HG03039 (cell line): ENCODE data around the gene KCNH4.
"Not testable (repeated sequence)": the region's sequence is repeated elsewhere in the genome, so short reads cannot be mapped to it uniquely, and the experiment has no call there.

Experiments
- ATAC-seq: cut with Tn5 transposase; IDR thresholded peaks from one replicate; pipeline ENCODE4 v1.9.1; 2021; ENCODE audit warnings: mild to moderate bottlenecking, moderate library complexity; ENCODE audit not compliant: unreplicated experiment

Gene KCNH4

DNA sequence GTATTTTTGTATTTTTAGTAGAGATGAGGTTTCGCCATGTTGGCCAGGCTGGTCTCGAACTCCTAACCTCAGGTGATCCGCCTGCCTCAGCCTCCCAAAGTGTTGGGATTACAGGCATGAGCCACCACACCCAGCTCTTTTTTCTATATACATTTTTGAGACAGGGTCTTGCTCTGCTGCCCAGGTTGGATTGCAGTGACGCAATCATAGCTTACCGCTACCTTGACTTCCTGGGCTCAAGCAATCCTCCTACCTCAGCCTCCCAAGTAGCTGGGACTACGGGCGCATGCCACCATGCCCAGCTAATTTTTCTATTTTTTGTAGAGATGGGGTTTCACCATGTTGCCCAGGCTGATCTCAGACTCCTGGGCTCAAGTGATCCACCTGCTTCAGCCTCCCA, 40.3 kb downstream of the KCNH4 start:
- ATAC-seq = not testable (repeated sequence)

DNA sequence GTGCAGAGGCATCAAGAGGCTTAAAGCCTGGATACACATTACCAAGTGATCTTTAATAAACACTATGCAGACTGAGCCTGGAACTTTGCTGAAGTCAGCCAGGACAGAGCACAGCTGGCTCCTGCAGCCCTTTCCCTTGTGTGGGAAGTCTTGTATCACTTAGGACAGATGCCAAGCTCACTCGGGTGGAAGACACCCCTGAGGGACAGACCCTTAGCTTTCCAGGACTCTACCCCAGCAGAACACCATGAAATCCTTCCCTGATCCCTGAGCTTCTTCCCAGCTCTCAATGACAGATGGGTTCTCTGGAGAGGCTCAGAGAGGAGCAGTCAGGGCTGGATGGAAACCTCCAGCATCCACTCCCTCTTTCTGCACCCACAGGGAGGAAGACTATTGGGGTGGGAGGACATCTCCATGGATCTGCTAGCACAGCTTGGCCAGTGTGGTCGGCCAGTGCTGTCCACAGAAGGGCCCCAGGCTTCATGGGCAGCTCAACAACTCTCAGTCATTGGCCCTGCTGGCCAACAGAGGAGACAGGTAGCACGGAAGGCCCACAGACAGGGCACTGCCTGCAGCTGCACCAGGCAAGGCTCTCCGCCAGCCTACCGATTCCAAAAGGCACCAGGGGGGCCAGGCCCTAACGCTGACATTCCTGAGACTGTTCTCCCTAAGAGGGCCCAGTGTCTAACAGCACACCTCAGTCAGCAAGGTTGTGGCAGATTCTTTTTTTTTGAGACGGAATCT, 42.0 kb downstream of the KCNH4 start:
- ATAC-seq = no peak

DNA sequence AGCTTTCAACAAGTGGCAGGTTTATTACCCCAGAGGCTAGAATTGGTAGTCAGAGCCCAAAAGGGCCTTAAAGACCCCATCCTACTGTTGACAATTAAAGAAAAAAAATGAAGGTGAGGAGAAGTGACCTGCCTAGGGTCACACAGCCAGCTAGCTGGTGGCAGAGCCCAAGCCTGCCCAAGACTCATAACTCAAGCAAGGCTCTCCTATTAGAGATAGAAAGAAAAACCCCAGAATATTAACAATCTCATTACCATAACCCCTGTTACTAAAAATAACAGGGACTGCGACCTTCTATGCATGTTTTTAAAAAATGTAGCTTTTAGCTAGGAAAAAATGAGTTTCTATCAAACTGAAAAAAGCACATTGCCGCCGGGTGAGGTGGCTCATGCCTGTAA, 44.3 kb downstream of the KCNH4 start:
- no peak for ATAC-seq

DNA sequence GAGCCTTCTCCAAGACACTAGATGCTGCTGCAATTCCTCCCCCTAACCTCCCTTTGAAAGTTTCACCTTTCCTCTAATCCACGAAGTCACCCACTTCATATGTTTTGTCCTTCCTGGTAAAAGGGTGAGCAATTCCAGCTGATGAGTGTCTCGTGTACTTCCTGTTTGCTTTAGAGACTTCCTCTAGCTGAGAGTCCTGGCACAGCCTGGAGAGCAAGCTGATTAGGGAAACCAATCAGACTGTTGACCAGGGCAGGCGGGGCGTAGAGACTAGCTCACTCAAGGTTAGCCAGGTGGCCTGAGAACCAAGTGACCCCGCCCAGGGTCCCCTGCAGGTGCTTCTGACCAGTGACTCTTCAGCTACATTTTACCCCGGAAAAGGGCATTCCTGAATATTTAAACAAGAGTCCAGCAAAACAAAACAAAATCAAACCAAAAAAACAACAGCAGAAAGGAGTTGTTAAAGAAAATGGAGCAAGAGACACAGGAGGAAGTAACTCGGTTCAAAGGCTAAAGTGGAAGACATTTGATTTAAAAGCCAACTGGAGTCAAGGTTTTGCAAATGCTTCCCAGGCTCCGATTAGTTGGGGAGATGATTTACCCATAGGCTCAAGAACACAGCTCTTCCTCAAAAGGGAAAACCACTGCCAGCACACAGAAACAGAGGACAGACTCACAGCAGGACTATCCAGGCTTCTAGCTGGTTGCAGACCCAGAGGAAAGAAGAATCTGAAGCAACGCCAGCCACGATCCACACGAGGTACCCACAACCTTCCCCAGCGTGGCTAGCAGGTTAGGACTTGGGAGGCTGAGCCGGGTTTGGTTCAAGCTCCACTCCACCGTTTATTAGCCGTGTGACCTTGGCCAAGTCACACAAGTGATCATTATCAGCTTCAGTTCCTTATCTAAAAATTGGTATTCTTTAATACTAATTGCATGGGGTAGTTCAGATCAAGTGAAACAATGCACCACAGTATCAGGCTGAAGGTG, 45.0 kb downstream of the KCNH4 start:
- no peak for ATAC-seq

DNA sequence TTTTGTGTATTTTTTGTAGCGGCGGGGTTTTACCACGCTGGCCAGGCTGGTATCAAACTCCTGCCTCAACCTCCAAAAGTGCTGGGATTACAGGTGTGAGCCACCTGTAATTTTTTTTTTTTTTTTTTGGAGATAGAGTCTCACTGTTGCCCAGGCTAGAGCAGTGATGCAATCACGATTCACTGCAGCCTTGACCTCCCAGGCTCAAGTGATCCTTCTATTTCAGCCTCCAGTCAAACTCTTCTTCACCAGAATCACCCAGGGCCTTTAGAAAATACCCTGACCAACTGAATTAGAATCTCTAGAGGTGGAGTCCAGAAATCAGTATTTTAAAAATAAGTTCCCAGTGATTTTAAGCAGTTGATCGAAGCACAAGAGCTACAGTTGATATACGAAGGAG, 45.8 kb downstream of the KCNH4 start:
- ATAC-seq = no peak

DNA sequence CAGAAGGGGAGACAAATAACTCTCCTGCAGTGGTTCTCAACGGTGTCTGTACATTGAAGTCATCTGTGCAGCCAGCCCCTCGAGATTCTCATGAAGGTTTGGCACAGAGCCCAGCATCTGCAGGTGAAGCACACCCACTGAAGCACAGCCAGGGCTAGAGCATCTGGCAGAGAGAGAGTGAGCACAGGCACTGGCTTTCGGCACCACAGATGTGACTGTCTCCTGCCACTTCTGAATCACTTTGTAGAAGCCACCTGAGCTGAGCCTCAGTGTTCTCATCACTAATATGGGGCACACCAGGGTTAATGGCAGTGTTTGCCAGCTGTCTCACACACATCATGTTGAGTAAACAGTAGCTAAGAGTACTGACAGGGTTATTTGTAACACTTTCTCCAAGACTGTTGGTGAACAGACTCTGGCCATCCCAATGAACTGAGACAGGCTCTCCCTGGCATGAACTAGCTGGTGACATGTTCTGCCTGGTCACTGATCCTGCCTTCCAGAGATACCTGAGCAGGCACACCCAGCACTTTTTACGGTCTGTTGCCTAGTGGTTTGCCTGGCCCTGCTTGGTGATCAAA, 47.4 kb downstream of the KCNH4 start:
- ATAC-seq = no peak

DNA sequence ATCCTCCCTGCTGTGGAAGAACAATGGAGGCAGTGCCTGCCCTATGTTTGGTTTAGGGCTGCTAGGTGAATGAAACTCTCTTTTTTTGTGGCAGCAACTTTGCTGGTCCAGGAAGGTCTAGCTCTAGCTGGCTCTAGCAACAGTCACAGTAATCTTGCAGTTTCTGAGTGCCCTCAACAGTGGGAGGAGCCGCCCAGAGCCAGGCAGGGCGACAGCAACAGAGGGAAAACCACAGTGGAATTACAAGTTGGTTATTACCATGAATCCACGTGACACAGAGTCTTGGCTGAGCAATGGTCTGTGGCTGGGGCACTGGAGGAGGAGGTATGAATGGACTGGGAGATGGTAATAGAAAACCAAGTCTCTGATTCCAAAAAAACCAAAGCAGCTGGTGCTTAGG, 48.0 kb downstream of the KCNH4 start:
- no peak for ATAC-seq

DNA sequence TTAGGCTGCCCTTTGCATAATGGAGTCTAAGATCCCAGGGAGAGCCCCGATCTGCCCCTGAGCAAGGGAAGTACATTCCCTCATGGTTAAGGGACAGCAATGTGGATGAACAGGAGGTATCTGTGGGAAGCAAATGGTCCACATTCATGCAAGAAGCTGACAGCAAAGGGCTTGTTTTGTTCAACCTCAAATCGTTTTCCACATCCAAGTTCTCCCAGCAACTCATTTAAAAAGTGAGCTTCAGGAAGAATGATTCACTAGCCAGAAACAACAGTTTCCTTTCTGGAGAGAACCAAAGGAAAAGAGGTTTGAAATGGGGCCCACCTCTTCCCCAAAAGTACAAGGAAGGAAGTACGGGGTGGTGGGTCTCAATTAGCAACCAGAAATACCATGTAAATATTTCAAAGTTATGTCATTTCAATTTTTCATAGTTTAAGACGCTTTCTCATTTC, 48.9 kb downstream of the KCNH4 start:
- no peak for ATAC-seq

DNA sequence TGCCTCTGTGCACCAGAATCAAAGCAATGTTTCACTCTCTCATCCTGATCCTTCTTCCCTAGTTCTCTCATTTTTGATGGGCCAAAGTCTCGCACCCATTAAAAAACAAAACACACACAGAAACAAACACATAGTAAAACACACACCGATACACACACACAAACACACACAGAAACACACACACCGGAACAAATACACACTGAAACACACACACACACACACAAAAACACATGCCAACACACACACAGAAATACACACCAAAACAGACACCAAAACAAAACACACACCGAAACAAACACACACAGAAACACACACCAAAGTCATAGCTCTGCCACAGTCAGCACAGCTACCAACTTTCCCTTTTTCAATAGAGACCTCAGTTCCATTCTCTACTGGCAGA, 49.7 kb downstream of the KCNH4 start:
- ATAC-seq = no peak

DNA sequence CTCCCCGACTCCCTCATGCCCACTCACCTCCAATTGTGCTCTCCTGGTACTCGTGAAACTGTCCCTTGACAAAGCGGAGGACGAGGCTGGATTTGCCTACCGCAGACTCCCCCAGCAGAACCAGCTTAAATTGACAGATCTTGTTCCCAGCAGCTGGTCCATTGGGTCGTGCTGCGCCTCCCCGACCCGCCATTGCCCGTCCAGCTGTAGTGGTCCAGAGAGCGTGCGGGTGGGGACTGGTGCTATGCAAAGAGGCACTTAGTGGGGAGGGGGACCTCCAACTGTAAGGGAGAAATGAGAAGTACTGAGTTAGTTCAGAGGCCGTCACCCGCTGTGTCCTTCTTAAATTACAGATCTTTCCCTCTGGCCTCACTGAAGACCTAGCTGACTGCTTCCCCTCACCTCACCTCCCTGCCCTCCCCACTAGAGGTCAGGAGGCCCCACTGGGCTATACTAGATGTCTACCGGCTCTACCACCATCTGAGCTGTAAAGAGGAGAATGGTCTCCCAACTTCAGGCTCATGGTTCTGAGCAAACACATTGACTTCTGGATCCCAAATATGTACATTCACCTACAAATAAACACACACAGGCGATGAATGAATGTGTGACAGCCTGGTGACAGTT, 50.5 kb downstream of the KCNH4 start:
- no peak for ATAC-seq

DNA sequence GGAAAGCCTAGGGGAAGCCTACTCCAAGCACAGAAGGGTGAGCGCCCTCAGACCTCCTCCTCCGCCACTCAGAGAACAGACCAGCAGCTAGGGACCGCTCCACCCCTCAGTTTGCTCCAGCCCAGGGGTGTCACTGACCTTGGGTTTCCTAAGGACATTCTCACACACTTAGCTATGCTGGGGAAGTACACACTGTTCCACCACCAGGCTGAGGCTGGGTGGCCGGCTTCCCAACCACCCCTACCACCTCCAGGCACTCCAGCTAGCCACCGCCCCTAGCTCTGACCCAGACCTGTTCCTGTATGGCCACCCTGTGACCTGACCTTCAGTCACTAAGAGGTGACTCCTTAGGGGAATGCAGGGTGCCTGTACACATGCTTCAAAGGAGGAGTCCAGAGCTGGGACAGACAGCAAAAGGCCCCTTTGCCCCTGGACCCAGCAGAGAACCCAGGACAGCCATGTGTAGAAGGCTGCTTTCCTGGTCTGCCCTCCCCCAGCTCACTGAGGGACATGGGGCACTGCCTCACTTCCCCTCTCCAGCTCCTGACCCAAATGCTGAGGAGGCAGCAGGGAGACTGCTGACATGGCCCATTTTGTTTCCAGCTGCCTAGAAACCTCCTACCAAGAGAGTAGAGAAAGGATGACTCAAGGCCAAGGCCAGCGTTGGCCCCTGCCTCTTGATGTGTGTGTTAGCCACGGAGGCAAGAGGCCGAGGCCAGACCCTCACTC, 51.7 kb downstream of the KCNH4 start:
- no peak for ATAC-seq

DNA sequence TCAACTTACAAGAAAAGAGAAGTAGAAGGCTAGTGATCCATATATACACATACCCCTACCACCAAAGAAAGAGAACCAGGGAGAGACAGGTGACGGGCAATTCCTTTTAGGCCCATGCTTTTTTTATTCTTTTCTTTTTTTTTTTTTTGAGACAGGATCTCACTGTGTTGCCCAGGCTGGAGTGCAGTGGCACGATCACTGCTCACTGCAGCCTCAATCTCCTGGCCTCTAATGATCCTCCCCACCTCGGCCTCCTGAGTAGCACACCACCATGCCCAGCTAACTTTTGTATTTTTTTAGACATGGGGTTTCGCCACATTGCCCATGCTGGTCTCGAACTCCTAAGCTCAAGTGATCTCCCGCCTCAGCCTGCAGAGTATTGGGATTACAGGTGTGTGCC, 53.5 kb downstream of the KCNH4 start:
- no peak for ATAC-seq

DNA sequence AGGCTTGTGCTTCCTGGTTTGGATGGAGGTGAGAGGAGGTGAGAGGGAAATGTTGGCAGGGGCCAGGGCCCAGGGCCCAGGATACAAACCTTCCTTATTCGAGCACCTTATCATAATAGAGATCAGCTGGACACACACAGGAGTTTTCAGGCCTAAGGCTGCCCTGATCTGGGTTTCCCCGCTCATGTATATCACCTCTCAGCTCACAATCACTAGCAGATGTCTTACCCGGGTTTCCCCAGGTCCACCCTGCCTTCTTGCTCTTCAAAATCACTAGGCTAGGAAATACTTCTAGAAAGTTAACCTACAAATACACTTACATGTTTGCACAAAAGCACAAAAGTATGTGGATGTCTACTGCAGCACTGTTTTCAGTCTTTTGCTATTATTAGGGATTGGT, 54.1 kb downstream of the KCNH4 start:
- ATAC-seq = no peak

DNA sequence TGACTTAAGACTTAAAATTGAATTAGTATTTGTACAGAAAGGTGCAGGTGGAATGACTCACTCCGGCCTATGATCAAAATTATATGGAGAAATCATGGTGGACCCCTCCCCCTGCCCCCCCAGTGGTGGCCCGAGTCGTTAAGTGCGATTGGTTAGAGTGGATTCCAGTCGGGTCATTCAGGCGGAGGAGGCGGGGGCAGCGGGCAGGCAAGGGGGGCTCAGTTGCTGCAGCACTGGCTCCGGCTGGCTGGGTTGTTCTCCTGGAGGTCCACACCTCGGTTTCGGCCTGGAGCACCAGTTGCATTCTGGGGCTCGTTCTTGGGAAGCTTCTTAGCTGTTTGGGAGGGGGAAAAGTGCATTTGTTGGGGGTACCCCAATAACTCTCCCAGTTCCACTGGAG, 55.4 kb downstream of the KCNH4 start:
- no peak for ATAC-seq

DNA sequence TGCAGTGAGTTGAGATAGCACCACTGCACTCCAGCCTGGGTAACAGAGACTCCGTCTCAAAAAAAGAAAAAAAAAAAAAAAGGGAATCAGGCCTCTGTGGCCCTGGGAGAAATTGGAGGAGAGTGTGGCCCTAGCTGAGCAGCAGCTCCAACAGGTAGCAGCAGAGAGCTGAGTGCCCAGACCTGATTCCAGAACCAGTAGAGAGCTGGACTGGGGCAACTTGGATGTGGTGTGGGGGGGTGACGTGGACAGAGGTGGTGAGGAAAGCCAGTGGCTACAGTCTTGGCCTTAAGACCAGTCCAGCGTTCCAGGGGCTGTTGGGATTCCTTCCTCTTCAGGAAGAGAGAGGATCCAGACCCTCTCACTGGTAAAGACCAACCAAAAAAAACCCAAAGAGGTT, 56.7 kb downstream of the KCNH4 start:
- no peak for ATAC-seq

DNA sequence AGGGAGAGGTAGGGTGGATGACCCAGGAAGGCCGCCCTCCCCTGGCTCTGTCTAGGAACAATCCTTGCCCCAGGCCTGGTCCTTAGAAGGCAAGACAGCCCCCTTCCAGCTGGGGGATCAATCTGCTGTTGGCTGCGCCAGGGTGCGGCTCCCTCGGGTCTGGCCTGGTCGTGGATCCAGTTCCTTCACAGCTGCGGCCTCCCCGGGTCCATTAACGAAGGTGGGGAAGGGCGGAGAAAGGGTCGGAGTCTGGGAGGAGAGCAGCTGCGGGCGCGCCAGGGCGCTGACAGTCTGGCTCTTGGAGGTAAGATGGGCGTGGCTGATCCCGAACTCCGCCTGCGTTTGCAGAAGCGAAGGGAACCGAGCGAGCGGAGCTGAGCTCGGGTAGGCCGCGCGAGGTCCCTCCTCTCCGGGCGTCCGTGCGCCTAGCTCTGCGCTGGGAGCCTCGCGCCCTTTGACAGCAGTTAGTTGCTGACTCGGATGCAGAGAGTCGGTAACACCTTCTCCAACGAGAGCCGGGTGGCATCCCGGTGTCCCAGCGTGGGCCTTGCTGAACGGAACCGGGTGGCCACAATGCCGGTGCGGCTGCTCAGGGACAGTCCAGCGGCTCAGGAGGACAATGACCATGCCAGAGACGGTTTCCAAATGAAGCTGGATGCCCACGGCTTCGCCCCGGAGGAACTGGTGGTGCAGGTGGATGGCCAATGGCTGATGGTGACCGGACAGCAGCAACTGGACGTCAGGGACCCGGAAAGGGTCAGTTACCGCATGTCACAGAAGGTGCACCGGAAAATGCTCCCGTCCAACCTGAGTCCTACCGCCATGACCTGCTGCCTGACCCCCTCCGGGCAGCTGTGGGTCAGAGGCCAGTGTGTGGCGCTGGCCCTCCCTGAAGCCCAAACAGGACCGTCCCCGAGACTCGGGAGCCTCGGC, 58.3 kb downstream of the KCNH4 start, which contains the start of gene HSPB9:
TSS of gene HSPB9 (plus strand) at position 434 of the 933 bp plus-strand sequence. CDS start at position 481, 47 bp downstream.
- ATAC-seq = no peak

DNA sequence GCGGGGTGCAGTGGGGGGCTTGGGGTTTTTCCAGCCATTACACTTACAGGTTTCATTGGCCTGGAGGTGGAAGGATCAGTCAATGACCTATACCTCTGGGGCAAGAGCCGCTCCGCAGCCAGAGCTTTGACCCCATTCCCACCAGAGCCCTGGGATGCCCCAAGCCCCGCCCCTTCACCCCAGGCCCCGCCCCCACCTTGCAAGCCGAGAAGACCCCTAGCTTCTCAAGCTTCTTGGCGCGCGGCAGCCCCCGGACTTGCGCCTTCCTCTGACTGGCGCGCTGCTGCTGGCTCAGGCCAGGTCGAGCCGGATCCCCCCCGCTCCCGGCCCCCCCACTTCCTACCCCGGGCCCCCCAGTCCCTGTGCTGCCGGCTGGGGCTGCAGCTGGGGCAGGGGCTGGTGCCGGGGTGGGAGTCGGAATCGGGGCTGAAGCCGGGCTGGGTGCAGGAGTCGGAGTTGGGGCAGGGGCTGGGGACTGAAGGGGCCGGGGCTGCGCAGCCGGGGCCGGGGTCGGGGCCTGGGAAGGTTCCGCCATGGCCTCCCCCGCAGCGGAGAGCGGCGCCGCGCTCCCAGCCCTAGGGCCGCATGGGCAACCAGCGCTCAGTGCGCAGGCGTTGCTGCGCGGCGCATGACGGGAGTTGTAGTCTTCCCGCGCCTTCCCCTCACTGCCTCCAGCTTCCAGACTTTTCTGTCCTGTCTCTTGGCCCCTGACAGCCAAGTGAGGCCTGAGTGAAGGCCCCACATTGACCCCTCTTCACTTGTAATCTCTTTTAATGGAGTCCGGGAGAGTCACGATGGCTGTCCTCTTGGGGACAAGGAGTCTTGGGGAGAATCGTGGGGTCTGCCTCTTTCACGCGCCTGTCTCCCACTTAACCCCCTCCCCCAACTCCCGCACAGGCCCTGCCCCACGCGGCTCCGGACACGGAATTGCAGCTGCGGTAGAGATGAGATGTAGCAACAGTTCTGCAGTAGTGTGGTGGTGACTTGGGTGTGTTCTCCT, 59.9 kb downstream of the KCNH4 start, which contains the start of gene KAT2A:
TSS of gene KAT2A (minus strand) at position 598 of the 1,000 bp plus-strand sequence. CDS start at position 535, 63 bp downstream.
- ATAC-seq = peak; percentile 66
